SK-N-SH (cell line): ENCODE results near the gene C3orf22. TPM values are rescaled to one million over a fixed set of nuclear protein-coding genes. Genes with fewer than 3 reads are reported as not detected.

Experiments
- CTCF ChIA-PET: fragments of 300-600, 350-600 bp; formaldehyde crosslinking; extraction: SDS; loops from one replicate; lab custom pipeline; 2021; lab: Yijun Ruan, JAX
- POLR2A ChIA-PET: fragments of 350-600 bp; sonication (Branson Sonifier 250); formaldehyde crosslinking; extraction: SDS; loops from one replicate; lab custom pipeline; 2020; ENCODE audit warnings: antibody characterized with exemption, inconsistent platforms; lab: Yijun Ruan, JAX
- DNase-seq: peaks from one replicate; pipeline ENCODE4 v3.0.0; 2012
- H2AFZ ChIP-seq: fragments of 200-600 bp; sonication (generic); 2 replicates; pipeline ENCODE4 v1.8.1; 2016; ENCODE audit warnings: antibody characterized with exemption, mild to moderate bottlenecking, low read depth
- H3F3A ChIP-seq: fragments of 200-600 bp; sonication (generic); replicated peaks from 2 replicates; pipeline ENCODE3; 2016; ENCODE audit warnings: antibody characterized with exemption, mild to moderate bottlenecking; ENCODE audit not compliant: insufficient read depth
- H3K27ac ChIP-seq, 2 experiments: fragments of 200-500 bp in 1 of 2; fragments of 200-600 bp in 1 of 2; sonication (Bioruptor generic) in 1 of 2; sonication (generic), shearing (Covaris generic) in 1 of 2; 2 replicates each; pipeline versions ENCODE4 v1.5.1 to v1.6.1; 2014 to 2016; ENCODE audit warnings: low read depth in 2 of 2, inconsistent platforms in 1 of 2, low read length in 1 of 2, mild to moderate bottlenecking in 1 of 2, mixed read lengths in 1 of 2
- H3K27me3 ChIP-seq: fragments of 200-600 bp; sonication (generic), shearing (Covaris generic); 2 replicates; pipeline ENCODE4 v1.6.1; 2016; ENCODE audit warnings: mixed run types; ENCODE audit not compliant: insufficient read depth
- H3K36me3 ChIP-seq, 2 experiments: fragments of 200-500 bp in 1 of 2; fragments of 200-600 bp in 1 of 2; sonication (Bioruptor generic) in 1 of 2; sonication (generic) in 1 of 2; replicated peaks in 1 of 2; 2 replicates each; pipeline versions ENCODE3 to v1.5.1; 2014 to 2016; ENCODE audit warnings: low read length in 1 of 2, mild to moderate bottlenecking in 1 of 2; ENCODE audit not compliant: insufficient read depth in 2 of 2, control insufficient read depth in 1 of 2
- H3K4me1 ChIP-seq, 2 experiments: fragments of 200-500 bp in 1 of 2; fragments of 200-600 bp in 1 of 2; sonication (Bioruptor generic) in 1 of 2; sonication (generic), shearing (Covaris generic) in 1 of 2; 2 replicates each; pipeline versions ENCODE4 v1.5.1 to v1.6.1; 2014 to 2016; ENCODE audit warnings: low read depth in 1 of 2, low read length in 1 of 2, mixed run types in 1 of 2; ENCODE audit not compliant: insufficient read depth in 2 of 2, control insufficient read depth in 1 of 2
- H3K4me2 ChIP-seq: fragments of 200-600 bp; sonication (generic), shearing (Covaris generic); 2 replicates; pipeline ENCODE4 v1.6.1; 2017; ENCODE audit warnings: mixed run types
- H3K4me3 ChIP-seq, 2 experiments: fragments of 200-500 bp in 1 of 2; fragments of 200-600 bp in 1 of 2; sonication (Bioruptor generic) in 1 of 2; sonication (generic), shearing (Covaris generic) in 1 of 2; 2 replicates each; pipeline versions ENCODE4 v1.5.1 to v1.8.1; 2014 to 2016; ENCODE audit warnings: low read depth in 2 of 2, inconsistent platforms in 1 of 2, low read length in 1 of 2, mild to moderate bottlenecking in 1 of 2, mixed read lengths in 1 of 2, moderate library complexity in 1 of 2
- H3K79me2 ChIP-seq: fragments of 200-600 bp; sonication (generic); 2 replicates; pipeline ENCODE4 v1.8.1; 2017; ENCODE audit warnings: mild to moderate bottlenecking; ENCODE audit not compliant: insufficient read depth
- H3K9ac ChIP-seq: fragments of 200-600 bp; sonication (generic); 2 replicates; pipeline ENCODE4 v1.6.1; 2017; ENCODE audit warnings: mixed run types
- H3K9me2 ChIP-seq: fragments of 200-600 bp; sonication (generic); 2 replicates; pipeline ENCODE4 v1.6.1; 2017; ENCODE audit warnings: mixed run types
- H3K9me3 ChIP-seq: fragments of 200-600 bp; sonication (generic); 2 replicates; pipeline ENCODE4 v1.6.1; 2017; ENCODE audit warnings: mixed run types, mild to moderate bottlenecking, moderate library complexity
- H4K20me1 ChIP-seq: fragments of 200-600 bp; sonication (generic); 2 replicates; pipeline ENCODE4 v1.6.1; 2017; ENCODE audit warnings: mild to moderate bottlenecking, mixed run types; ENCODE audit not compliant: insufficient read depth
- CTCF ChIP-seq: fragments of 200-600 bp; sonication (generic); IDR thresholded peaks from 2 replicates; pipeline ENCODE4 v1.6.1; 2017; ENCODE audit warnings: antibody characterized with exemption, mild to moderate bottlenecking, moderate library complexity
- ELF1 ChIP-seq: IDR thresholded peaks from 2 replicates; pipeline ENCODE4 v1.4.0; 2012
- EP300 ChIP-seq, 2 experiments: IDR thresholded peaks; 2 replicates each; pipeline versions ENCODE4 v1.4.0 to v1.6.1; 2012; ENCODE audit warnings: borderline replicate concordance in 1 of 2, low read depth in 1 of 2, low read length in 1 of 2
- EZH2phosphoT487 ChIP-seq: fragments of 200-600 bp; sonication (generic); IDR thresholded peaks from 2 replicates; pipeline ENCODE4 v1.6.1; 2017; ENCODE audit warnings: low read depth, mixed run types, mild to moderate bottlenecking, antibody characterized with exemption, moderate library complexity, borderline replicate concordance
- FOSL2 ChIP-seq: IDR thresholded peaks from 2 replicates; pipeline ENCODE4 v1.4.0; 2012; ENCODE audit warnings: low read depth, mild to moderate bottlenecking, moderate library complexity, borderline replicate concordance
- FOXJ3 ChIP-seq: sonication (generic); formaldehyde crosslinking; IDR thresholded peaks from 2 replicates; pipeline ENCODE4 v1.5.1; 2020; ENCODE audit warnings: mild to moderate bottlenecking, missing genetic modification reagents
- FOXM1 ChIP-seq: IDR thresholded peaks from 2 replicates; pipeline ENCODE4 v1.4.0; 2012; ENCODE audit warnings: low read depth, mild to moderate bottlenecking
- JUND ChIP-seq: IDR thresholded peaks from 2 replicates; pipeline ENCODE4 v1.4.0; 2012
- MXI1 ChIP-seq: IDR thresholded peaks from 2 replicates; pipeline ENCODE4 v1.6.1; 2012; ENCODE audit warnings: mild to moderate bottlenecking, low read depth, low read length, improper control_type of control experiment
- NFIC ChIP-seq: IDR thresholded peaks from 2 replicates; pipeline ENCODE4 v1.4.0; 2012; ENCODE audit warnings: borderline replicate concordance
- PBX3 ChIP-seq: IDR thresholded peaks from 2 replicates; pipeline ENCODE4; 2012
- POLR2AphosphoS5 ChIP-seq: IDR thresholded peaks from 2 replicates; pipeline ENCODE4 v1.6.1; 2012; ENCODE audit warnings: low read depth, low read length
- RCOR1 ChIP-seq: fragments of 150-350 bp; IDR thresholded peaks from 2 replicates; pipeline ENCODE4 v1.6.1; 2017; ENCODE audit warnings: antibody characterized with exemption, low read length
- REST ChIP-seq: IDR thresholded peaks from 2 replicates; pipeline ENCODE4 v1.6.1; 2012; ENCODE audit warnings: mild to moderate bottlenecking, low read depth, low read length, moderate library complexity
- RFX5 ChIP-seq: IDR thresholded peaks from 2 replicates; pipeline ENCODE4 v1.6.1; 2012; ENCODE audit warnings: mild to moderate bottlenecking, improper control_type of control experiment, low read length
- RXRA ChIP-seq: IDR thresholded peaks from 2 replicates; pipeline ENCODE4 v1.4.0; 2012; ENCODE audit warnings: low read depth, mild to moderate bottlenecking, borderline replicate concordance
- TEAD4 ChIP-seq: IDR thresholded peaks from 2 replicates; pipeline ENCODE4 v1.4.0; 2012; ENCODE audit warnings: mild to moderate bottlenecking, borderline replicate concordance; ENCODE audit not compliant: insufficient read depth
- USF2 ChIP-seq: fragments of 150-350 bp; IDR thresholded peaks from 2 replicates; pipeline ENCODE4 v1.6.1; 2017; ENCODE audit warnings: antibody characterized with exemption, low read length, low read depth, borderline replicate concordance
- YY1 ChIP-seq: IDR thresholded peaks from 2 replicates; pipeline ENCODE4 v1.4.0; 2012; ENCODE audit warnings: low read depth, mild to moderate bottlenecking
- WGBS: methylation state at CpG from one replicate; pipeline ENCODE4 v1.1.6; 2017; ENCODE audit warnings: low lambda C conversion rate; 5-methylcytosine and 5-hydroxymethylcytosine counted together
- polyA plus RNA-seq, 3 experiments: library from polyadenylated mRNA; depleted of rRNA; stranded (reverse); fragments of >200 nt; gene quantifications; 2 replicates each; pipeline ENCODE4 v1.2.3, GENCODE V29; 2012

C3orf22 gene
- polyA plus RNA-seq, 1 of the 3 experiments (the other 2 are of a cell fraction), result not detected

- no peak for DNase-seq
- 88% methylated on average over 3 of the region's 8 CpGs for WGBS
- no peak overlapping the region for H3K27ac ChIP-seq
- peaks cover 0 to 4% of the 10 kb centered on the region in 2 experiments; a peak in 1 of 4 replicates for H3K4me1 ChIP-seq
- H3K9ac ChIP-seq, result no peak overlapping the region
- CTCF ChIA-PET, result no interaction called here
- H3K9me3 ChIP-seq, result no peaks in the 10 kb centered on the region
- TF ChIP-seq ELF1 (no peak), EP300 (IDR thresholded peaks at IDR 0.05; ENCODE audit: borderline replicate concordance in 1 of 2, low read depth in 1 of 2, low read length in 1 of 2) (no peak), USF2 (no peak), RFX5 (no peak), REST (no peak), RXRA (no peak), POLR2AphosphoS5 (no peak), CTCF (no peak), YY1 (no peak), JUND (no peak), TEAD4 (no peak), RCOR1 (no peak), NFIC (no peak), PBX3 (no peak), FOXM1 (no peak), FOSL2 (no peak), EZH2phosphoT487 (no peak), MXI1 (no peak), FOXJ3 (CRISPR knock-in tag) (no peak)
- TF ChIP-seq, all 33 proteins: peak for 0
- H3K4me3 ChIP-seq, result no peak overlapping the region
- H4K20me1 ChIP-seq, result no peaks in the 10 kb centered on the region
- H3K4me2 ChIP-seq, result no peak overlapping the region
- H2AFZ ChIP-seq, result no peak overlapping the region
- no peaks in the 10 kb centered on the region for H3F3A ChIP-seq
- POLR2A ChIA-PET, result no interaction called here
- no peaks in the 10 kb centered on the region for H3K27me3 ChIP-seq
- H3K9me2 ChIP-seq, result no peaks in the 10 kb centered on the region
- H3K36me3 ChIP-seq, result no peaks in the 10 kb centered on the region
- no peaks in the 10 kb centered on the region for H3K79me2 ChIP-seq
Measured at GRCh38 chr3:126515066-126515706, 43.5 kb downstream of the C3orf22 start.
